HG03280 (cell line): ENCODE results near the gene NDOR1.

Source experiments
- ATAC-seq: cut with Tn5 transposase; IDR thresholded peaks from one replicate; pipeline ENCODE4 v1.9.1; 2021; ENCODE audit warnings: mild to moderate bottlenecking, moderate library complexity; ENCODE audit not compliant: unreplicated experiment

NDOR1 gene

DNA sequence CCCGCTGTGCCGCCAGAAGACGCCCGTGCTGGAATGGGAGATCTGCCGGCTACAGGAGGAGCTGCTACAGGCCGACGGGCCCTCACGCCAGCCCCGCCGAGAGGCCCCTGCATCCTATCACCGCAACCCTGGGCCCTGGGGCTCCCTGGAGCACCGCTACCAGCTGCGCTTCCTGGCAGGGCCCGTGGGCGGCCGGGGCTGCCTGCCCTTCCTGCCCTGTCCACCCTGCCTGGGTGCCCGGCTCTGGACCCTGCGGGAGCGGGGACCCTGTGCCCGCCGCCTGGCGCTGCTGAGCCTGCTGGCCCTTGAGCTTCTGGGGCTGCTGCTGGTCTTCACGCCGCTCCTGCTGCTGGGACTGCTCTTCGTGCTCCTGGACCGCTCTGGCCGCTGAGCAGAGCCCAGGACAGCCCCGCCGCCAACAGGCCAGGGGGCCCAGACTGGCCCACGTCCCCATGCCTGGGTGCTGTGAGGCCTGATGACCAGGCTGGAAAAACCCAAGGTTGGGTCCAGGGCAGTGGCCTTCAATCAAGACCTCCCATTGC is 12.8 kb downstream of the NDOR1 start:
- ATAC-seq = no peak

GRCh38 chr9:137218754-137219271 is 13.3 kb downstream of the NDOR1 start:
- ATAC-seq = no peak

- no peak for ATAC-seq
Observed at GRCh38 chr9:137219757-137220316, 14.3 kb downstream of the NDOR1 start.

DNA sequence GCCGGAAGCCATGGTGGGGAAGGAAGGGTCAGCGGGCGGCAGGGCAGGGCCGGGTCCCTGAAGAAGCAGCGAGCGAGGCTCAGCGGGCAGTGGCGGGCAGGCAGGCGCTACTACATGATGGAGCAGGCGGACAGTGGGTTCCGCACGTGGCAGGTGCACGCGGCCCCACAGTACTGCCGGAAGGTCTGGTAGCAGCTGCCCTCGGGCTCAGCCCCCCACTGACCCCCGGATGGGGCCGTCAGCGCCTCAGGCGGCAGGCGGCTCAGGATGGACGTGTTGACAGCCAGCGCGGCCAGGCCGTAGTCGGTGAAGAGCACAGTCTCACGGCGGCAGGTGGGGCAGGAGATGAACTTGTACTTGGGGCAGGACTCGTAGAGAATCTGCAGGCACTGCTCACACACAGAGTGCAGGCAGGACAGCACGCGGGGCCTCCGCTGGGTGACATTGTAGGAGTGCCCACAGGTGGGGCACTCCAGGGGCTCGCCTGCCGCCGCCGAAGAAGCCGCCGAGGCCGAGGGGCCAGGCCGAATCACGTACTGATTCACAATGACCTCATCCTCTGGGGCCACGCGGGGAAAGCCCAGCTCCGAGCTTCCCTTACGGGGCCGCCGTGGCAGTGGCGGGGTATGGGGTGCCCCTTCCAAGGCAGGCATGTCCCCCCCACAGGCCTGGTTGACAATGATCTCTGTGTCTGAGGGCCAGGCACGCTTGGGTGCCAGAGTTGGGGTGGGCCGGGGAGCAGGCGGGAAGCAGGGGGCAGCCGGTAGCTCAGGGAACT is 15.0 kb downstream of the NDOR1 start:
- no peak for ATAC-seq

- ATAC-seq = no peak
Observed at GRCh38 chr9:137221095-137221505, 15.6 kb downstream of the NDOR1 start.

DNA sequence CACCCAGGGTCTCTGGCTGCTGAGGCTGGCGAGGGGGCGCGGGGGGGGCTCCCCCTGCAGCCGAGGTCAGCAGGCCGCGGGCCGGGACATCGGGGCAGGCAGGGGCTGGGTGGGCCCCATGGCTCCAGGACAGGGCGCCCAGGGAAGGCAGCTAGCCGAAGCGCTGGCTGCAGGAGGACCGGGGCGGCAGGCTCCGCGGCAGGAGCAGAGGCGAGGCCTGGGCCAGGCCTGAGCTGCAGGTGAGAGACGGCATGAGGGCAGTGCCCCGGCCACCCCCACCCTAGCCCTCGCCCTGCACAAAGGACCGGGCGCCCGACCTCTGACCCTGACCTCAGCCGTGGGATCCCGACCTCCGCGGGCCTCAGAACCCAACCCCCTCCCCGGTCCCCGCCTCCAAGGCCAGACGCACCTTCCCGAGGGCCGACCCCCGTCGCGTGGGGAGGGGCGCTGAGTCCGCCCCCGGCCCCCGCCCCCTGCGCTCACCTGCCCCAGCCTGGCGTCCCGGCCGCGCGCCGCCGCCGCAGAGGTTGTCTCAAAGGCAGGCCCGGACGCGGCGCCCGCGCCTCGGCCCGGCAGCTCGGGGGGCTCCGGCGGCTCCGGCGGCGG is 16.1 kb downstream of the NDOR1 start:
- no peak for ATAC-seq

GRCh38 chr9:137222190-137223077 is 16.9 kb downstream of the NDOR1 start, which contains the start of gene RNF208:
Gene RNF208 (minus strand): TSS chr9:137222240. CDS start chr9:137221212, 1,028 bp downstream.
- no peak for ATAC-seq

DNA sequence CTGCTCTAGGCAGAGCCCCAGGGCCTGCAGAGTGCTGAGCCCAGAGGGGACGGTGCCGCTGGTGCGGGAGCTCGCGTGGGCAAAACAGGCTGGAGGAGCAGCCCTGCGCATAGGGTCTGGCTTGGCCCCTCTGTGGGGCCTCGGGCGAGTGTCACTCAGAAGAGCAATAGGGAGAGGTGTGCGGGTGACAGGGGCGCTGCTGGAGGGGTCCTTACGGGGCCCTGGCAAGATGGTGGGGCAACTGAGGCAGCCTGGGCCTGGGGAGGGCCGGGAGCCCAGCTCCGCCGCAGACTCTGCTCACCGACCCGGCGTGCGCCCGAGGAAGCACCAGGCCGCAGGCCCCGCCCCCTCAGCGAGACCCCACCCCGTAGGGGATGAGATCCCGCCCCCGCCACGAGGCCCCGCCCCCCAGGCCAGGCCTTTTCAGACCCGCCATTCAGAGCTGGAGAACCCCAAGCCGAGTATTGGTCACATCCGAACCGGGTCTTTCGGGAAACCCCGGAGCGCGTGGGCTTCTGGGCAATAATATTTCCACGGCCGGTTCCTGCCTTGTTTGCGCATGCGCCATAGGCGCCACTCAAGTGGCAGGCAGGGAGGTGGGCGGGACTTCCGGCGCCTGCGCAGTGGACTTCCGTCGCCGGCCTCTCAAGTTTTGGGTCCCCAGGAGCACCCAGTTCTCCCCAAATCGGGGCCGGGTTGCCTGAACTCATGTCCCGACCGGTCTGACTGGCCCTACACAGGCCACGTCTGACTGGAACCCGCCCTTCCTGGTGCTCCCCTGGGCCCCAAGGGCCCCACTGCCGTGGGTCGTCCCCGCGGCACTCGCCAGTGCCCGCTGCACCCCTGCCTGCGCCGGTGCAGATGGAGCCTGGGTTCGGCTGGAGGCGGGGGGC is 17.8 kb downstream of the NDOR1 start:
- ATAC-seq = peak; percentile 78

DNA sequence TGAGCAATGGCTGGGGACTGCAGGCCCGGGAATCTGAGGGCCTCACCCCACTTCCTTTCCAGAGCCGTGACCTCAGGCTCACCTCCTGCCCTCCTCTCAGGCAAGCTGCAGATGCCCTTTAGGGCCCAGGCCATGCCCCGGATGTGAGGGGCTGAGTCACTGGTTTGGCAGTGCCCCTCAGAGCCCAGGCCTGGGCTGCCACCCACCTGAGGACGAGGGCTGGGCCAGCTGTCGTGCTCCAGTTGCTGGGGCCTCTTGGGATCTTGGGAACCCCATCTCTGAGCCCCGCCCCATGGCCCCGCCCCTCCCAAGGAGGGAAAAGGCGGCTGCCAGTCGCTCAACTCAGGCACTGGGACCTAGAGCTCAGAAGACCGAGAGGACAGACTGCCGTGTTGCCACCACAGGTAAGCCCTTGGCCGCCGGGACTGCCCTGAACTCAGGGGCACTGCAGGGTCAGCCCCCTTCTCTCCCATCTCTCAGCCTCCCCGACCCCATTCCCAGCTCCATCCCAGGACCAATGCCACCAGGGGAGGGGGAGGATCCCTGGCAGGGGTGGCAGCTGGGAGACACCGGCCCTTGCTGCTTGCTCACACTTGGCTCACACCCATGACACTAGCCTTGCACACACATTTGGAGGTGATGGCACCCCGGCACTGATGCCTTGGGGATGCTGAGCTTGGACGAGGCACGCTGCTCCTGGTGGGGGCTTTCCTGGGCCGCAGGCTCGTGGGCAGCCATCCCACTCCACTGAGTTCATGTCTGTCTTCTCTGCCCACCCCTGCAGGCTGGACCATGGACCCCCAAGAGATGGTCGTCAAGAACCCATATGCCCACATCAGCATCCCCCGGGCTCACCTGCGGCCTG is 19.6 kb downstream of the NDOR1 start, which contains the start of gene CYSRT1:
Gene CYSRT1 (plus strand): TSS at position 345 of the 865 bp plus-strand sequence. CDS start 448 bp downstream, at position 793.
- no peak for ATAC-seq

GRCh38 chr9:137225699-137226331 is 20.3 kb downstream of the NDOR1 start:
- no peak for ATAC-seq

- no peak for ATAC-seq
Observed at GRCh38 chr9:137226338-137227053, 21.0 kb downstream of the NDOR1 start.

DNA sequence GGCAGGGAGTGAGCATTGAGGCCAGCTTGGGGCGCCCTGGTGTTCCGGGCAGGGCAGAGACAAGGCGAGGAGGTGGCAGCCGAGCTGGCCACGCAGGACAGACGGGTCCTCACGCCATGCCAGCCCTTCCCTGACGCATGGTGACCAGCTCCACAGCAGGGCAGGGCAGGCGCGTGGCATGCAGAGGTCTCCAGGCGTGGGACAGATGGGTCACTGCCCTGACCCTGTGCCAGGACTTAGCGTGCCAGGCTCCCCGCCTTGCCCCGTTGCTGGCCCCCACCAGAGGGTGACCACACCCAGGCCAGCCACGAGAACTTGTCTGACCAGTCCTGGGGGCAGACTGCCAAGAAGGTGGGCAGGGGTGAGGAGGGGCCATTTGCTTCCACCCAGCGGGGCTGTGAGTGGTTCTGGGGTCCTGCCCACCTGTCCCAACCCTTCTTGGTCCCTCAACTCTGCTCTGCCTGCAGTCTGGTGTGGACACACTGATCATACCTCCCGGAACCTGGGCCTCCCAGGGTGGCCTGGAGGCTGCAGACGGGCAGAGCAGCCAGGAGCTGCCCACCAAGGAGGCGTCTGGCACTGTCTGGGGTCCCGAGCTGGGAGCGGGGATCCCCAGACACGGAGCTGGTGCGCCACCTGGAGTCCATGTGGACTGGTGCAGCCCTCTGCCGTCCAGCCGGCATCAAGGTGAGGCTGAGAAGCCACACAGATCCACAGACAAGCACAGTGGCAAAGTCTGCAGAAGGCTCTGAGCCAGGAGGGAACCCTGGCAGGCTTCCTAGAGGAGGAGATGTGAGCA is 21.8 kb downstream of the NDOR1 start, which contains the start of gene RNF224:
Gene RNF224 (plus strand): TSS at position 449 of the 799 bp plus-strand sequence. CDS start 834 bp downstream, outside the sequence.
- no peak for ATAC-seq

- no peak for ATAC-seq
Observed at GRCh38 chr9:137227853-137228505, 22.5 kb downstream of the NDOR1 start.

GRCh38 chr9:137228506-137228967 is 23.0 kb downstream of the NDOR1 start:
- ATAC-seq = no peak

DNA sequence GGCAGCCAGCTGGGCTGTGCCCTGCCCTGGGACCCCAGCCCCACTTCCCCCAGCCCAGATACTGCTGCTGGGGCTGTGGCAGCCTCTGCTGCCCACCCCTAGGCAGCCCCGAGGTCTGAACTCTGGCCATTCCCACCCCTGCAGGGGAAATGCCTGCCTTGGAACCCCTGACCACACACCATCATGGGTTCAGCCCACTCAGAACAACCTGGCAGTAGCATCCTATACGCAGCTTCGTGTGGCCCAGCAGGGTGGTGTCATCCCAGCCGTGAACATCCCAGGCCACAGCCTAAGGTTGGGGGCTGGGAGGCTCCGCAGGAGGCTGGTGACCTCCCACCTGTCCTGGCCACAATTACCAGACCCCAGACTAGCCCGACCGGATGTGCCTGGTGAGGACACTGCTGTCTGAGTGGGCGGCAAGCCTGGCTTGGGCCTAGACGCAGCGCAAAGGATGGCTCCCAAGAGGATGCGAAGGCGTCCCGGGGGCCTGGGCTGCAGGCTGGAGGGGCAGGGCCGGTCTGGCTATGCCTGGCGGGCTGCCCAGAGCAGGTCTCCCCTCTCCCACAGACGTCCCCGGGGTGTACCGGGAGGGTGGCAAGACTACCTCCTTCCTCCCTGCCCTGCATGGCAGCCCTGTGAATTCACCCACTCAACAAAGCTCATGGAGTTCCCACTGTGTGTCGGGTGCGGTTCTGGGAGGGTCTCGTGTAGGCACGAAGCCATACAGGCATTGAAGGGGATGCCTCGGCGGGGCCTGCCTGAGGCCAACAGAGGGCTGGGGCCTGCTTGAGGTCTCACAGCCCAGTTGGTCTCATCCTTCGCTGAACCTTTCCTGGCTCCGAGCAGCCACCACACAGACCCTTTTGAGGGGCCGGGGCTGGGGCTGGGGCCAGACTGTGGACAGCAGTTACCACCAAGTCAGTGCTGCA is 23.7 kb downstream of the NDOR1 start:
- ATAC-seq = no peak
